ENCODE data around the gene CASK.

CASK gene

DNA sequence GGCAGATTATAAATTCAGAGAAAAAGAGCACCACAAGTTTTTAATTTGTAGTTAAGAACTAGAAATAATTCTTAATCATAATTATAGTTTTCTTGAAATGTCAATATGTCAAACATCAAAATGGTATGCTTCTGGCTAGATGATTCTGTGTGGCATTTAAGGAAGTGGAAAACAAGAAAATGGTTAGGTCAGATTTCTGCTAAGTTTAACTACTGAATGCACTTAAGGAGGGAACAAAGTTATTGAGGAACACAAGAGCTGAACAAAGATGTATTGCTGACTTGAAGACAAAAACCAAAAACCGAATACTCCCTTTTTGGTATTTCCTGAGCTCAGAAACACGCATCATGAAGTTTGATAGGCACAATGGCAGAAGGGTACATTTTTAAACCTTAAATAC lies 293.3 kb downstream of the CASK start:
- Histone ChIP-seq H3K4me2 (ENCODE audit: low read length) (no peak overlapping the region), H2BK12ac (ENCODE audit: low read length) (no peak overlapping the region), H2BK5ac (ENCODE audit: low read depth, low read length, poor library complexity) (no peak overlapping the region), H3K27me3 (ENCODE audit: insufficient read depth, low read length) (no peaks in the 10 kb centered on the region), H3K9me3 (ENCODE audit: insufficient read depth, low read depth, low read length) (no peaks in the 10 kb centered on the region), H3K4ac (ENCODE audit: low read depth, low read length) (no peak overlapping the region), H3K9ac (ENCODE audit: low read length) (no peak overlapping the region), H2AFZ (ENCODE audit: insufficient read depth, low read length, poor library complexity) (no peak overlapping the region), H3K79me1 (ENCODE audit: low read length) (no peaks in the 10 kb centered on the region), H4K12ac (ENCODE audit: low read depth, low read length) (no peak overlapping the region), H3K36me3 (ENCODE audit: control insufficient read depth in 1 of 2, insufficient read depth in 2 of 2, low read length in 2 of 2) (no peaks in the 10 kb centered on the region), H3K79me2 (ENCODE audit: control insufficient read depth, insufficient read depth, low read length, poor library complexity) (no peaks in the 10 kb centered on the region), H3K4me1 (ENCODE audit: control insufficient read depth in 1 of 2, insufficient read depth in 2 of 2, low read length in 2 of 2) (no peaks in the 10 kb centered on the region), H2BK120ac (ENCODE audit: insufficient read depth, low read length, poor library complexity) (no peak overlapping the region), H2AK5ac (ENCODE audit: low read length) (no peak overlapping the region), H3K18ac (ENCODE audit: low read length) (no peak overlapping the region), H4K91ac (ENCODE audit: low read depth, low read length) (no peak overlapping the region), H4K8ac (ENCODE audit: low read depth, low read length) (no peak overlapping the region), H3K27ac (ENCODE audit: low read depth, low read length) (no peak overlapping the region), H3K23ac (ENCODE audit: low read length) (no peak overlapping the region), H3K4me3 (ENCODE audit: low read depth, low read length) (no peak overlapping the region), H3K14ac (ENCODE audit: low read length) (no peak overlapping the region)
- WGBS (ENCODE audit: extremely low coverage, insufficient coverage, insufficient read length) = no CpG with 5 or more reads among the region's 2 CpGs
- DNase-seq = no peak

DNA sequence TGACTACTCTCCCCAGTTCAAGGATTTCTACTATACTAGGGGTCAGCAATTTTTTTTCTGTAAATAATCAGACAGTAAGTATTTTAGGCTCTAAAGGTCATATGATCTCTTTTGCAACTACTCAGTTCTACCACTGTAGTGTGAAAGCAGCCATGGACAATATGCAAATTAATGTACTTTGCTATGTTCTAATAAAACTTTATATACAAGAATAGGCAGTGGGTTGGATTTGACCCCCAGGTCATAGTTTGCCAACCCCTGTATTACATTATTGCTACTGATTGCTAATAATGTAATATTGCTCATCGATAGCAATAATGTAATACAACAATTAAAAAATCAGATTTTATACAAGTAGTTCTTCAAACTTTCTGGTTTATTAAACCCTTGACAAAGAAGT lies 293.8 kb downstream of the CASK start:
- no peak overlapping the region for H3K14ac ChIP-seq (ENCODE audit: low read length)
- H3K4me3 ChIP-seq (ENCODE audit: low read depth, low read length) = no peak overlapping the region
- no peak for DNase-seq
- H3K27ac ChIP-seq (ENCODE audit: low read depth, low read length) = no peak overlapping the region
- H3K4me1 ChIP-seq (ENCODE audit: control insufficient read depth in 1 of 2, insufficient read depth in 2 of 2, low read length in 2 of 2) = no peaks in the 10 kb centered on the region
- no peaks in the 10 kb centered on the region for H3K9me3 ChIP-seq (ENCODE audit: insufficient read depth, low read depth, low read length)
- H2AK5ac ChIP-seq (ENCODE audit: low read length) = no peak overlapping the region
- H3K79me1 ChIP-seq (ENCODE audit: low read length) = no peaks in the 10 kb centered on the region
- no peak overlapping the region for H3K23ac ChIP-seq (ENCODE audit: low read length)
- no peak overlapping the region for H4K8ac ChIP-seq (ENCODE audit: low read depth, low read length)
- no peak overlapping the region for H3K18ac ChIP-seq (ENCODE audit: low read length)
- no peak overlapping the region for H3K4ac ChIP-seq (ENCODE audit: low read depth, low read length)
- no peak overlapping the region for H4K12ac ChIP-seq (ENCODE audit: low read depth, low read length)
- WGBS (ENCODE audit: extremely low coverage, insufficient coverage, insufficient read length) = no CpG with 5 or more reads among the region's 1 CpG
- H2BK120ac ChIP-seq (ENCODE audit: insufficient read depth, low read length, poor library complexity) = no peak overlapping the region
- no peaks in the 10 kb centered on the region for H3K27me3 ChIP-seq (ENCODE audit: insufficient read depth, low read length)
- H3K36me3 ChIP-seq (ENCODE audit: control insufficient read depth in 1 of 2, insufficient read depth in 2 of 2, low read length in 2 of 2) = no peaks in the 10 kb centered on the region
- H2BK12ac ChIP-seq (ENCODE audit: low read length) = no peak overlapping the region
- no peak overlapping the region for H3K4me2 ChIP-seq (ENCODE audit: low read length)
- H2BK5ac ChIP-seq (ENCODE audit: low read depth, low read length, poor library complexity) = no peak overlapping the region
- no peak overlapping the region for H4K91ac ChIP-seq (ENCODE audit: low read depth, low read length)
- H3K79me2 ChIP-seq (ENCODE audit: control insufficient read depth, insufficient read depth, low read length, poor library complexity) = no peaks in the 10 kb centered on the region
- no peak overlapping the region for H2AFZ ChIP-seq (ENCODE audit: insufficient read depth, low read length, poor library complexity)
- no peak overlapping the region for H3K9ac ChIP-seq (ENCODE audit: low read length)

DNA sequence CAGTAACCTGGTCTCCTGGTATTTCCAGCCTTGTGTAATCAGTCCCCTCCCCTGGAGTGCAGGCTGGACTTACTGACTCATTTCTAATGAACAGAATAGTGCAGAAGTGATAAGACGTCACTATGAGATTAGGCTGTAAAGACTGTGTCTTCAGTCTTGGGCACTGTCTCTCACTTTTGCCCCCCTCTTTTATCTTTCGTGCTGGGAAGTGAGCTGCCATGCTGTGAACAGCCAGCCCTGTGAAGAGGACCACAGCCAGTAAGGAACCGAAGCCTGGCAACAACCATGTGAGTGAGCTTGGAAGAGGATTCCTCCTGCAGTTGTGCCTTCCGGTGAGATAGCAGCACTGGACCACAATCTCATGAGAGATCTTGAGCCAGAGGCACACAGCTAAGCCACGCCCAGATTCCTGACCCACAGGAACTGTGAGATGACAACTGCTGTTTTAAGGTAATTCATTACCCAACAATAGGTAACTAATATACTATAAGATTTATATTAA lies 302.1 kb downstream of the CASK start:
- Histone ChIP-seq H3K18ac (ENCODE audit: low read length) (no peak overlapping the region), H2BK12ac (ENCODE audit: low read length) (no peak overlapping the region), H3K14ac (ENCODE audit: low read length) (no peak overlapping the region), H3K36me3 (ENCODE audit: control insufficient read depth in 1 of 2, insufficient read depth in 2 of 2, low read length in 2 of 2) (no peaks in the 10 kb centered on the region), H4K12ac (ENCODE audit: low read depth, low read length) (no peak overlapping the region), H3K4me1 (ENCODE audit: control insufficient read depth in 1 of 2, insufficient read depth in 2 of 2, low read length in 2 of 2) (peaks cover 0 to 3% of the 10 kb centered on the region in 2 experiments), H3K4ac (ENCODE audit: low read depth, low read length) (no peak overlapping the region), H2BK5ac (ENCODE audit: low read depth, low read length, poor library complexity) (no peak overlapping the region), H3K9ac (ENCODE audit: low read length) (no peak overlapping the region), H2AK5ac (ENCODE audit: low read length) (no peak overlapping the region), H3K27me3 (ENCODE audit: insufficient read depth, low read length) (no peaks in the 10 kb centered on the region), H3K79me2 (ENCODE audit: control insufficient read depth, insufficient read depth, low read length, poor library complexity) (no peaks in the 10 kb centered on the region), H3K9me3 (ENCODE audit: insufficient read depth, low read depth, low read length) (no peaks in the 10 kb centered on the region), H3K4me3 (ENCODE audit: low read depth, low read length) (no peak overlapping the region), H4K8ac (ENCODE audit: low read depth, low read length) (peak overlapping the region; percentile 16), H4K91ac (ENCODE audit: low read depth, low read length) (no peak overlapping the region), H3K79me1 (ENCODE audit: low read length) (peaks cover 2% of the 10 kb centered on the region), H2AFZ (ENCODE audit: insufficient read depth, low read length, poor library complexity) (no peak overlapping the region), H3K27ac (ENCODE audit: low read depth, low read length) (no peak overlapping the region), H3K4me2 (ENCODE audit: low read length) (peak overlapping the region; percentile 30), H2BK120ac (ENCODE audit: insufficient read depth, low read length, poor library complexity) (no peak overlapping the region), H3K23ac (ENCODE audit: low read length) (no peak overlapping the region)
- no CpG with 5 or more reads among the region's 5 CpGs for WGBS (ENCODE audit: extremely low coverage, insufficient coverage, insufficient read length)
- peak; percentile 80 to 84 for DNase-seq

DNA sequence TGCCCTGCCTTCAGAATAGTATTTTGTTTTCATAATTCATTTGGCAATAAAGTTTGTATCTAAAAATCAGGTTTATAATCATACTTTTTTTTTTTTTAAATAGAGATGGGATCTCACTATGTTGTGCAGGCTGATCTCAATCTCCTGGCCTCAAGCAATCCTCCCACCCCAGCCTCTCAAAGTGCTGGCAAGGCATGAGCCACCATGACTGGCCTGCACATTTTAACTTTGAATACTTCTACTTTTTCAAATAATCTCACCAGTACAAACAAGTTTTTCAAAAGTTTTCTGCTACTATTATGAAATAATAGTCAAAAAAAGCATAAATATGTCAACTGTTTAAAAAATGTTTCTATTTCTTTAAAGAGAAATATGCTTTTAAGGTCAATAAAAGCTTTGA lies 304.1 kb downstream of the CASK start:
- Histone ChIP-seq H3K4me1 (ENCODE audit: control insufficient read depth in 1 of 2, insufficient read depth in 2 of 2, low read length in 2 of 2) (peaks cover 0 to 3% of the 10 kb centered on the region in 2 experiments), H3K9ac (ENCODE audit: low read length) (no peak overlapping the region), H3K79me1 (ENCODE audit: low read length) (peaks cover 2% of the 10 kb centered on the region), H2BK120ac (ENCODE audit: insufficient read depth, low read length, poor library complexity) (no peak overlapping the region), H3K14ac (ENCODE audit: low read length) (no peak overlapping the region), H3K4ac (ENCODE audit: low read depth, low read length) (no peak overlapping the region), H2BK5ac (ENCODE audit: low read depth, low read length, poor library complexity) (no peak overlapping the region), H3K4me3 (ENCODE audit: low read depth, low read length) (no peak overlapping the region), H2AFZ (ENCODE audit: insufficient read depth, low read length, poor library complexity) (no peak overlapping the region), H2BK12ac (ENCODE audit: low read length) (no peak overlapping the region), H4K12ac (ENCODE audit: low read depth, low read length) (no peak overlapping the region), H3K23ac (ENCODE audit: low read length) (no peak overlapping the region), H3K18ac (ENCODE audit: low read length) (no peak overlapping the region), H4K91ac (ENCODE audit: low read depth, low read length) (no peak overlapping the region), H3K27me3 (ENCODE audit: insufficient read depth, low read length) (no peaks in the 10 kb centered on the region), H3K79me2 (ENCODE audit: control insufficient read depth, insufficient read depth, low read length, poor library complexity) (no peaks in the 10 kb centered on the region), H2AK5ac (ENCODE audit: low read length) (no peak overlapping the region), H4K8ac (ENCODE audit: low read depth, low read length) (no peak overlapping the region), H3K4me2 (ENCODE audit: low read length) (no peak overlapping the region), H3K27ac (ENCODE audit: low read depth, low read length) (no peak overlapping the region), H3K36me3 (ENCODE audit: control insufficient read depth in 1 of 2, insufficient read depth in 2 of 2, low read length in 2 of 2) (no peaks in the 10 kb centered on the region), H3K9me3 (ENCODE audit: insufficient read depth, low read depth, low read length) (no peaks in the 10 kb centered on the region)
- peak; percentile 61 to 79 for DNase-seq
